NCI-H2107 treated with DMSO at 0.1 percent for 48 hours (cell line): ENCODE data around the gene UGT1A6.

ENCODE experiments used
- DNase-seq: peaks from one replicate; lab custom pipeline; 2025; ENCODE audit not compliant: unreplicated experiment; lab: John Stamatoyannopoulos, UW

The UGT1A6 gene

DNA sequence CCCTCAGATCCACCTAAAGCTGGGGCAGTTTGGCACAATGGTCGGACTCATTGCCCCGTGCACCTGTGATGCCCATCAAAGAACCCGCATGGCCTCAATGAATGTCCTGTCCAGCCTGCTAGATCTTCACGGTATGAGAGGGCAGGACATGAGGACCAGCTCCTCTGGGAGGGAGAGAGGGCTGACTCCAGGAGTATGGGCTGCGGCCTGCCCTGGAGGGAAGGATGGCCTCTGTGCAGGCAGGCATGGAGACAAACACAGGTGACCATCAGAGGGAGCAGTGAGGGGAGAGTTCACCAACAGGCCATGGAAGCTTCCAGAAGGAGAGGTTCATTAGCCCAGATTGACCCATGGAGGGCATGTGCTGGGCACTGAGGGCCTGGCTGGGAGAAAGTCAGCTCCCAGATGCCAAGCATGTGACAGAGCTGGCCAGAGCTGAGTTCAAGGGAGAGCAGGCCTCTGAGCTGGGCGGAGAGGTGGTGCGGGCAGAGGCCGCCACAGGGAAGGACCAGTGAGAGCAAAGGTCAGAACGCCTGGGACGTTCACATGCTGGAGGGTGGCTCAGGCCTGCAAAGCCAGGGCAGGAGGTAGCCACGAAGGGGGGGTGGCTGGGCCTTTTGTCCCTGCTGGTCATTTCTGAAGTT, 125.4 kb downstream of the UGT1A6 start:
- no peak for DNase-seq

DNA sequence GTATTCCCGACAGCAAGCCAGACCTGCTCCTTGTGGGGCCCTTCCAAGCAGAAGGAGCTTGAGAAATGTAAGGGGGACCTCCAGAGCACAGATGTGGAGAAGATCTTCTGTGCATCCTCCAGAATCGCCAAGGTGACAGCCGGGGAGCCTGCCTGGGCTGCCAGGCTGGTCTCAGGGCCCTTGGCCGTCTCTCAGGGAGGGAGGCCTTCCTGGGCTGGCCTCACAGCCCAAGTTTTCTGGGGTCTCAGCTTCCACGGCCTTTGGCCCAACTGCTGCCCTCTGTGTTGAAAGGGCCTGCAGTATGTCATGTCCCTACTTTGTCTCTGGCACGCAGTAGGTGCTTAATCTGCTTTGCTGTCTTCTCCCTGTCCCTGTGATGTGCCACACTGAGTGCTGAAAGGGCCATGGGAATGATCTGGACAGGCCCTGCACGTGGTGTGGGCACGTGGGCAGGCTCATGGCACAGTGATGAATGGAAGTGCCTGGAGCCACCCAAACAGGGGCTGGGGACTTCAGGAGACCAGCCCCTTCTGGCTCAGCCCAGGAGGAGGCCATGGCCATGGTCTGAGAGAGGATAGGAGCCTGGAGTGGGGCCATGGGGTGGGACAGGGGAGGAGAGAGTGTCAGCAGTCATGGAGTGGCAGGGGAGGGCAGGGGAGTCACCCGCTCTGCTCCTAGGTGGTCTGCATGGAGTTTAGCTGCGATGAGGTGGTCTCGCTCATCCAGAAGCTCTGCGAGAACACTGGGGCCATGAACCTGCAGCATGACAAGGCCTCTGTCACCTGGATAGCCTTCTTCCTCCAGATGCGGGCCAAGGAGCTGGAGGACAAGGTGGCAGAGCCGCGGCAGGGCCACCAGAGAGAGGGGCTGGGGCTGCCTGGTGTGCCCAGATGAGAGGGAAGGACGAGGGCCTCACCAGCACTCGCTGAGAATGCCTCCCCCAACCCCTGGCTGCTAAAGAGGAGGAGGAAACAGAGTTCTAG, 126.2 kb downstream of the UGT1A6 start:
- DNase-seq: no peak

DNA sequence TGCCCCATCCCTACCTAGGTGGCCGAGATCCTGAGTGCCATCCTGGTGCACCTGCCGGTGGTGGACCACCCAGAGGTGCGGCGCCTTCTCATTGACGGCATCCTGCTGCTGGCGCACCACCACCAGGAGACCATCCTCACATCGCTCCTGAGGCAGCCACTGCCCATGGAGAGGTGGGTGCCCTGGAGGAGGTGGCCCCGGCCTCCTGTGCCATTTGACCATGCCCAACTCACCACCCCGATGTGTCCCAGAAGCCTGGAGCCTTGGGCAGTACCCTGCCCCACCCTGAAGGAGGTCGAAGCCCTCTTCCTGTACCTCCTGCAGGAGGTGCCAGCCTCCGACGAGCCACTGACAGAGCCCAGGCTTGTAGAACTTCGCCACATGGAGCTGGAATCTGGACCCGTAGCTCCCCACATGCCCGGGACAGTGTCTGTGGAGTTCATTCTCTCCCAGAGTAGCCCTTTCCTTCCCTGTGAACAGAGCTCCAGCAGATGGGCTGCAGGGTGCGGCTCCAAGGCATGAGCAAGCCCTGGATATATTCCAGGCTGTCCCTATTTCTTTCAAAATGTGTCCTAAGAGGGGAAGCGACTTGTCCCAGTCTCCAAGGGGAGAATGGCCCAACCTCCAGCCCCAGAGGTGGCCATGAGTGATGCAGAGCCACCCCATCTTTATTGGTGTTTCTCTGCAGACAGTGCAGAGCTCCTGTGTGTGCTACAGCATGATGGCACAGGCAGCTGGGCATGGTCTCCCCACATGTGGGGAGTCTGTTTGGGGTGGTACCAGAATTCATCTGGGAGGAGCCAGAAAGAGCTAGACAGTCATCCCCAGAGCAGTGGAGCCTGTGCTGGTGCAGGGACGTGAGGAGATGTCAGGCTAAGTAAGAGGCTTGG, 127.4 kb downstream of the UGT1A6 start:
- DNase-seq: no peak

- DNase-seq: no peak
Measured at GRCh38 chr2:233820774-233821105, 128.1 kb downstream of the UGT1A6 start.

DNA sequence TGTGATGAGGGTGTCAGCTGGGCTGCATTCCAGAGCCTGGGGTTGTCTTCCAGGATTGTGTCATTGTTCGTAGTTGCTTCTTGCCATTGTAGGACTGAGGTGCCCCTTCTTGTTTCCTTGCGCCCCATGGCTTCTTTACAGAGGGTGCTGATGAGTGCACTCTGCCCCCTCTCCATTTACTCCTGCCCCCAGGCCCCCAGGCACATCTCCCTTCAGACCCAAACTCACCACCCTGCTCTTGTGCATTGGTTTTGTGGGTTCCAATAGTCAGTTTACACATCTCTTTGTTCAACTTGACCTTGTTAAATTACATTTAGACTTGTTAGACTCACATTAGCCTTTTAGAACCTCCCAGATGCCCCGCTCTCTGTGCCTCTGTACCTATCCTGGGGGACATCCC, 128.5 kb downstream of the UGT1A6 start:
- no peak for DNase-seq

GRCh38 chr2:233821709-233822100, 129.0 kb downstream of the UGT1A6 start:
- no peak for DNase-seq

GRCh38 chr2:233822101-233822771, 129.5 kb downstream of the UGT1A6 start:
- DNase-seq: no peak
